SJSA1 (cell line): ENCODE results near the gene OGDH. TPM values are rescaled to one million over a fixed set of nuclear protein-coding genes. Genes with fewer than 3 reads are reported as not detected.

ENCODE experiments used
- DNase-seq, 2 experiments: peaks; one replicate each; pipeline ENCODE4 v3.0.0-alpha.2; 2015 to 2020; ENCODE audit warnings: low spot score in 2 of 2, low read depth in 1 of 2
- H3K27ac ChIP-seq: fragments of 250-450 bp; sonication (Bioruptor Pico); 2 replicates; pipeline ENCODE4 v1.5.1; 2020; ENCODE audit warnings: mild to moderate bottlenecking, moderate library complexity
- H3K27me3 ChIP-seq: fragments of 250-450 bp; sonication (Bioruptor Pico); replicated peaks from 2 replicates; pipeline ENCODE4 v1.5.1; 2020; ENCODE audit warnings: mild to moderate bottlenecking, moderate library complexity
- H3K36me3 ChIP-seq: fragments of 250-450 bp; sonication (Bioruptor Pico); 2 replicates; pipeline ENCODE4 v1.5.1; 2020; ENCODE audit warnings: mild to moderate bottlenecking
- H3K4me1 ChIP-seq: fragments of 250-450 bp; sonication (Bioruptor Pico); replicated peaks from 2 replicates; pipeline ENCODE4 v1.6.1; 2021; ENCODE audit warnings: mild to moderate bottlenecking
- H3K4me3 ChIP-seq: fragments of 250-450 bp; sonication (Bioruptor Pico); 2 replicates; pipeline ENCODE4 v1.5.1; 2020; ENCODE audit warnings: mild to moderate bottlenecking
- H3K9me3 ChIP-seq: fragments of 250-450 bp; sonication (Bioruptor Pico); replicated peaks from 2 replicates; pipeline ENCODE4 v1.5.1; 2020; ENCODE audit warnings: mild to moderate bottlenecking
- total RNA-seq: library from RNA; depleted of rRNA; stranded (reverse); fragments of >200 nt; shearing (Covaris generic); gene quantifications from 2 replicates; pipeline ENCODE4 v1.2.3, GENCODE V29; 2014

OGDH gene
- total RNA-seq, 1 experiment from 2014 or later, result 51.3 TPM

GRCh38 chr7:44617225-44617890 is 10.9 kb downstream of the OGDH start:
- no peak overlapping the region for H3K27ac ChIP-seq
- H3K9me3 ChIP-seq, result no peaks in the 10 kb centered on the region
- DNase-seq, result no peak
- peaks cover 20% of the 10 kb centered on the region for H3K4me1 ChIP-seq
- no peaks in the 10 kb centered on the region for H3K27me3 ChIP-seq
- no peak overlapping the region for H3K4me3 ChIP-seq
- peaks cover 9% of the 10 kb centered on the region for H3K36me3 ChIP-seq

- peaks cover 9% of the 10 kb centered on the region for H3K36me3 ChIP-seq
- no peak overlapping the region for H3K27ac ChIP-seq
- no peak overlapping the region for H3K4me3 ChIP-seq
These were observed 11.6 kb downstream of the OGDH start for GRCh38 chr7:44618045-44618444.

DNA sequence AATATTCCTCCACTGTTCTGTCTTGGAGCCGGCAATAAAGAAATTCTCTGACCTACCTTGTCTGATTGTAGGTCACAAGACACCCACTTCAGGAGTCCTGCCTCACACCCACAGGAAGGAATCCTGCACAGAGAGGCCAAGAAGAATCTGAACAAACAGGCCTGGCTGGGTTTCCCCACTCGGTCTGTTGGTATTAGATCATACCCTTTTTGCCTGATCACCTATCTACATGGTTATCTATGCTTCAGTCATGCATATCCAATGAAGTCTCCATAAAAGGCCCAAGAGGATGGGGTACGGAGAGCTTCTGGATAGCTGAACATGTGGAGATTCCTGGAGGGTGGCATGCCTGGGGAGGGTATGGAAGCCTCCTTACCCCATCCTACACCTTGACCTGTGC is 12.3 kb downstream of the OGDH start:
- Histone ChIP-seq H3K27ac (no peak overlapping the region), H3K4me3 (no peak overlapping the region), H3K36me3 (peaks cover 9% of the 10 kb centered on the region), H3K27me3 (no peaks in the 10 kb centered on the region), H3K4me1 (peaks cover 26% of the 10 kb centered on the region), H3K9me3 (no peaks in the 10 kb centered on the region)
- DNase-seq, result no peak

More at GRCh38 chr7:44618045-44618444, 11.6 kb downstream of the OGDH start:
- no peak for DNase-seq
- H3K9me3 ChIP-seq, result no peaks in the 10 kb centered on the region
- H3K27me3 ChIP-seq, result no peaks in the 10 kb centered on the region
- H3K4me1 ChIP-seq, result peaks cover 26% of the 10 kb centered on the region

- DNase-seq, result no peak
- Histone ChIP-seq H3K27ac (no peak overlapping the region), H3K4me3 (no peak overlapping the region), H3K9me3 (no peaks in the 10 kb centered on the region), H3K27me3 (no peaks in the 10 kb centered on the region), H3K36me3 (peaks cover 29% of the 10 kb centered on the region), H3K4me1 (peaks cover 26% of the 10 kb centered on the region)
These were observed 14.8 kb downstream of the OGDH start for GRCh38 chr7:44621034-44621749.

DNA sequence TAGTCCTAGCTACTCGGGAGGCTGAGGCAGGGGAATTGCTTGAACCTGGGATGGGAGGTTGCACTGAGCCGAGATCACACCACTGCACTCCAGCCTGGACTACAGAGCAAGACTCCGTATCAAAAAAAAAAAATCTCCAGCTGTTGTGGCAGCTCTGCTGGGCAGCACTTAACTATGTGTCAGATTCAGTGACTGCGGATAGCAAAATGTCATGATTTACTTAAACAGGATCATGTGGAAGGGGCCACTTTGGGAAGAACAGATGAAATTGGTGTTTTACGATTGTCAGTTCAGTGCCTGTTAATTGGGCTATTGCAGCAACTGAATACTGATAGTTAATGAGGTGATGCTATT is 15.3 kb downstream of the OGDH start:
- no peak for DNase-seq
- Histone ChIP-seq H3K27me3 (no peaks in the 10 kb centered on the region), H3K9me3 (no peaks in the 10 kb centered on the region), H3K4me1 (peaks cover 26% of the 10 kb centered on the region), H3K36me3 (peaks cover 34% of the 10 kb centered on the region), H3K4me3 (no peak overlapping the region), H3K27ac (no peak overlapping the region)

GRCh38 chr7:44622342-44623151 is 16.1 kb downstream of the OGDH start:
- H3K4me1 ChIP-seq, result peaks cover 19% of the 10 kb centered on the region
- no peaks in the 10 kb centered on the region for H3K9me3 ChIP-seq
- no peaks in the 10 kb centered on the region for H3K27me3 ChIP-seq
- no peak overlapping the region for H3K4me3 ChIP-seq
- DNase-seq, result no peak
- H3K27ac ChIP-seq, result no peak overlapping the region
- peaks cover 41% of the 10 kb centered on the region for H3K36me3 ChIP-seq

GRCh38 chr7:44624318-44624717 is 17.9 kb downstream of the OGDH start:
- no peak overlapping the region for H3K27ac ChIP-seq
- peaks cover 16% of the 10 kb centered on the region for H3K4me1 ChIP-seq
- H3K27me3 ChIP-seq, result no peaks in the 10 kb centered on the region
- DNase-seq, result no peak
- no peak overlapping the region for H3K4me3 ChIP-seq
- no peaks in the 10 kb centered on the region for H3K9me3 ChIP-seq
- H3K36me3 ChIP-seq, result peaks cover 39% of the 10 kb centered on the region

DNA sequence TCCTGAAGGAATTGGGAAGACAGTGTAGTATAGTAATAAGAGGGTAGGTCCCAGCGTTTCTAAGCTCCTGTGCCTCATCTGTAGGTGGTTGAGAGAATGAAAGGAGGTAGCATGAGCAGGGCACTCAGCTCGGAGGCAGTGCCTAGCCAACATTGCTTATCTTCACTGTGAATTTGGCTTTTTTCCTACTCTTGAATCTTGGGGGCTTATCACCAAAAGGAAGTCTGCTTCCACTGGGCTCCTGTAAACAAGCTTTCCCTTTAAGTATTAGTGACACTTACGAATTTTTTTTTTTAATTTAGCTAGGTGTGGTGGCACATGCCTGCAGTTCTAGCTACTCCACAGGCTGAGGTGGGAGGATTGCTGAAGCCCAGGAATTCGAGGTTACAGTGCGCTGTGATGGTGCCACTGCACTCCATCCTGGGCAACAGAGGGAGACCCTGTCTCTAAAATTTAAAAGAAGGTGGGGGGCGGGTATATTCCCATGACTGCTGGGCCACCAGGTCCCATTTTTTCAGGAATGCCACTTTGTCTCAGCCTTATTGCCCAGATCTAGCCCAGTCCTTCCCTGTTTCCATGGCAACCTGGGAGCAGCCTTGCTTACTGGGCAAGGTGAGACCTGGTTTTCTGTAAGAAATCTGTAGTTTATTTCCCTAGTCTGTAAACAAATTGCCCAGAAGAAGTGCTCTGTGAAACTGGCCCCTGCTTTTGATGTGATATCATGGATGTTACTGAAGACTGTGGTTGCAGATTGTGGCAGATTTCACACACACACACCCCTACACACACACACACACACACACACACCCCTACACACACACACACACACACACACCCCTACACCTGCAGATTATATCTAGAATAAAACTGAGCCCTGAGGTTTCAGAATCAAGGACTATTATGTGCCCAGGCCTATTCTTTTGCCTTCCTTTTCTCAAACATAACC is 19.4 kb downstream of the OGDH start:
- Histone ChIP-seq H3K27me3 (no peaks in the 10 kb centered on the region), H3K36me3 (peaks cover 32% of the 10 kb centered on the region), H3K9me3 (no peaks in the 10 kb centered on the region), H3K4me1 (peaks cover 20% of the 10 kb centered on the region), H3K4me3 (no peak overlapping the region), H3K27ac (no peak overlapping the region)
- DNase-seq, result no peak

DNA sequence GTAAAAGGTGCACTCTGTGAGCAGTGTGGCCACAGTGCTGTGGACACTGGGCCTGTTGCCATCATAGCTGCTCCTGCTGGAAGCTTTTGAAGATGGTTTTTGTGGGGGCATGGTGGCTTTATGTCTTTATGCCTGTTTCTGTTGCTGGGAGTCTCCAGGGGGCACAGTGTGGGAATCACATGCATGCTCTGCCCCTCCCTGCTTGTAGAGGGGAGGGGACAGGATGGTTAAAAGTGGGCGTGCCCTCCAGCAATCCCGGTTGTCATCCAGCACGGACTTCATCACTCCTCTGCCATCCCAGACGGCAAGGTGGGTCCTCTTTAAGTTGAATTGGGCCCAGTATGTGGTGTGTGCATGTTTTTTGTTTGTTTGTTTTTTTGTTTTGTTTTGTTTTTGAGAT is 20.2 kb downstream of the OGDH start:
- no peak for DNase-seq
- Histone ChIP-seq H3K4me3 (no peak overlapping the region), H3K27me3 (no peaks in the 10 kb centered on the region), H3K36me3 (peaks cover 32% of the 10 kb centered on the region), H3K9me3 (no peaks in the 10 kb centered on the region), H3K27ac (no peak overlapping the region), H3K4me1 (peaks cover 20% of the 10 kb centered on the region)

DNA sequence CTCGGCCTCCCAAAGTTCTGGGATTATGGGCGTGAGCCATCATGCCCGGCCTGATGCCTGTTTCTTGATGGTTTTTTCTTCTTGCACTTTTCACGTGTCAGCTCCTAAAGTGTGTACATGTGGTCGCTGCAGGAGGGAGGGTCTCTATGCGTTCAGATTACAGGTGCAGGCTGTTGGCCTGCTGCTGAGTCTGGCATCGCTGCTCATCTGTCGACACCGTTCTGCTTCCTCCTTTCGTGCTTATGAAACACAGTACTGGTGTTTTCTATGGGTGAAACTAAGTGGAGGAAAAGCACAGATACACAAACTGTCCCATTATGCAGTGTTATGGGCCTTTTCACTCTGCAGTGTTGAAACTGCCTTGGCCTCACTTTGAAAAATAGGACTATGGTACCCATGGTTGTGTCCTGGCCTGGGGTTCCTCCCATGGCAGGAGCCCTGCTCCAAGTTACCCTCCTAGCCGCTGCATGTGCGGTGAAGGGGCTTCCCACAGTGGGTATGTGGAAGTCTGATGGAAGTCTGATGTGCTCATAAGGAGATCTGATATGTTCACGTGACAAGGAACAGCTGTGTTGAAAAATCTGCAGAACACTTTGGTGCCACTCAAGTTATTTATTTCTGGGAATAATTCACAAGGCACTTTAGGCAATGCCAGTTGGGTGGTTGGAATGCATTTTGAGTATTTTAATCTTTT is 23.5 kb downstream of the OGDH start:
- H3K9me3 ChIP-seq, result no peaks in the 10 kb centered on the region
- no peak overlapping the region for H3K27ac ChIP-seq
- H3K36me3 ChIP-seq, result peaks cover 25% of the 10 kb centered on the region
- no peak overlapping the region for H3K4me3 ChIP-seq
- no peak for DNase-seq
- peaks cover 46% of the 10 kb centered on the region for H3K4me1 ChIP-seq
- no peaks in the 10 kb centered on the region for H3K27me3 ChIP-seq

GRCh38 chr7:44630792-44631457 is 24.5 kb downstream of the OGDH start:
- Histone ChIP-seq H3K27me3 (no peaks in the 10 kb centered on the region), H3K27ac (peak overlapping the region; percentile 9; the same call in 1 of the 2 replicates), H3K36me3 (peaks cover 15% of the 10 kb centered on the region), H3K4me3 (no peak overlapping the region), H3K4me1 (peaks cover 56% of the 10 kb centered on the region), H3K9me3 (no peaks in the 10 kb centered on the region)
- DNase-seq, result no peak

DNA sequence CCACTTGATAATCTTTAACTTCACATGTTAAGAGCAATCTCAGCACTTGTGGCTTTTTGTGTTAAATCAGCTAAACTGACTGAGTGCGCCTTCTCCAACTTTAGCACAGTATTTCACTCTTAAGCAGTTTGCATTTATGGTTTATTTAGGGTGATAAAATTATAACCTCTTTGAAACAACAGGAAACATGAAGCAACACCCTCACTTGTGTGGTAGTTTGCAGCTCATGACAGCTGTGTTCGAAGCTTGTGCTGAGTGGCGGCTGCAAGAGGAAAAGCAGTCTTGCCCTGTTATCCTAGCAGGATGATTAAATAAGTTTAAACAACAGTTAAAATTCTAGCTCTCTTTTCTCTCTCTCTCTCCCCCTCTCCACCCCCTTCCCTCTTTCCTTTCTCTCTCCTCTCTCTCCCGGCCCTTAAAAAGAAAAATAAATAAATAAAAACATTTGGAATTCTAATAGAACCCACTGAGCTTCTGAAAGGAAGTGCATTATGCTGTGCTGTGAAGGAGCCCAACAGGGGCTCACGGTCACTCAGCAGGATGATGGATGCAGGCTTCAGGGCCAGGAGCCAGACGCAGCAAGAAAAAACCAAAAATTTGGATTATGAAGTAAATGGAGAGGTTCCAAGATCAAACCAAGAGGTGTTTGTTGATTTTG is 25.2 kb downstream of the OGDH start:
- Histone ChIP-seq H3K4me1 (peaks cover 60% of the 10 kb centered on the region), H3K9me3 (no peaks in the 10 kb centered on the region), H3K4me3 (no peak overlapping the region), H3K27me3 (no peaks in the 10 kb centered on the region), H3K36me3 (peaks cover 9% of the 10 kb centered on the region), H3K27ac (peak overlapping the region; percentile 9; the same call in 1 of the 2 replicates)
- DNase-seq, result peak in 1 of 2 experiments; percentile 67
